D341Med (cell line): Measurements from ENCODE around the gene DNM3.

ENCODE experiments used
- DNase-seq: peaks from one replicate; pipeline ENCODE4 v3.0.0; 2012; ENCODE audit warnings: low spot score

DNM3 gene

GRCh38 chr1:172177849-172178248 lies 336.6 kb downstream of the DNM3 start:
- no peak for DNase-seq

GRCh38 chr1:172178886-172179285 lies 337.6 kb downstream of the DNM3 start:
- DNase-seq = no peak

- no peak for DNase-seq
Measured at GRCh38 chr1:172179918-172180317, 338.6 kb downstream of the DNM3 start.

GRCh38 chr1:172180501-172181285 lies 339.4 kb downstream of the DNM3 start:
- no peak for DNase-seq

- DNase-seq = no peak
Measured at GRCh38 chr1:172184506-172185191, 343.4 kb downstream of the DNM3 start.

- no peak for DNase-seq
Measured at GRCh38 chr1:172185211-172185610, 343.9 kb downstream of the DNM3 start.

- DNase-seq = no peak
Measured at GRCh38 chr1:172185996-172186395, 344.7 kb downstream of the DNM3 start.

GRCh38 chr1:172201572-172201971 lies 360.3 kb downstream of the DNM3 start:
- no peak for DNase-seq

GRCh38 chr1:172203135-172203823 lies 362.0 kb downstream of the DNM3 start:
- DNase-seq = no peak

- DNase-seq = no peak
Measured at GRCh38 chr1:172203902-172204301, 362.6 kb downstream of the DNM3 start.

- no peak for DNase-seq
Measured at GRCh38 chr1:172206256-172206655, 365.0 kb downstream of the DNM3 start.

GRCh38 chr1:172208635-172209034 lies 367.3 kb downstream of the DNM3 start:
- DNase-seq = no peak

- DNase-seq = no peak
Measured at GRCh38 chr1:172211221-172211620, 369.9 kb downstream of the DNM3 start.

GRCh38 chr1:172212124-172212523 lies 370.8 kb downstream of the DNM3 start:
- no peak for DNase-seq

GRCh38 chr1:172215006-172215405 lies 373.7 kb downstream of the DNM3 start:
- no peak for DNase-seq

GRCh38 chr1:172219966-172220365 lies 378.7 kb downstream of the DNM3 start:
- DNase-seq = no peak

- no peak for DNase-seq
Measured at GRCh38 chr1:172220376-172220775, 379.1 kb downstream of the DNM3 start.

GRCh38 chr1:172221436-172221835 lies 380.1 kb downstream of the DNM3 start:
- DNase-seq = no peak

- no peak for DNase-seq
Measured at GRCh38 chr1:172224871-172225270, 383.6 kb downstream of the DNM3 start.

GRCh38 chr1:172229942-172230341 lies 388.6 kb downstream of the DNM3 start:
- no peak for DNase-seq

GRCh38 chr1:172230526-172230925 lies 389.2 kb downstream of the DNM3 start:
- DNase-seq = no peak

- no peak for DNase-seq
Measured at GRCh38 chr1:172236958-172237357, 395.7 kb downstream of the DNM3 start.

- DNase-seq = no peak
Measured at GRCh38 chr1:172238158-172238557, 396.9 kb downstream of the DNM3 start.
